LHCN-M2 (cell line): Measurements from ENCODE around the gene GCSAML. TPM values are rescaled to one million over a fixed set of nuclear protein-coding genes. Genes with fewer than 3 reads are reported as not detected.

ENCODE experiments used
- DNase-seq: peaks from one replicate; pipeline ENCODE4 v3.0.0-alpha.2; 2012; ENCODE audit warnings: low read depth
- total RNA-seq: library from RNA; depleted of rRNA; stranded (reverse); fragments of >200 nt; gene quantifications from 2 replicates; pipeline ENCODE4 v1.2.3, GENCODE V29; 2014; rRNA removed

GCSAML gene
- total RNA-seq, 1 experiment from 2014 or later = not detected

DNA sequence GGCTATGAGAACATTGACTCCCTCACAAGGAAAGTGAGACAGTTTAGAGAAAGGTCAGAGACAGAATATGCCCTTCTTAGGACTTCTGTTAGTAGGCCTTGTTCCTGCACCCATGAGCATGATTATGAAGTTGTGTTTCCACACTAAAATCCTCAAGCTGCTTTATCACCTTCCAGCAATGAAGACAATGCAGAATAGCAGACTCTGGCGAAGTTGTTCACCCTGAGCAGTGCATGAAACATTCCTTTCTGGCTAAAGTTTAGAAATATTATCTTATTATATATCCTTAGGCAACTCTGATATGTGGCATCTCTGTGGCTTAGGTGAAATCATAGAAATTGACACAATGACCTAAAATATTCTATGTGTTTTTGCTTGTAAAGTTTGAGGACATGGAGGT lies 25.3 kb downstream of the GCSAML start:
- no peak for DNase-seq

DNA sequence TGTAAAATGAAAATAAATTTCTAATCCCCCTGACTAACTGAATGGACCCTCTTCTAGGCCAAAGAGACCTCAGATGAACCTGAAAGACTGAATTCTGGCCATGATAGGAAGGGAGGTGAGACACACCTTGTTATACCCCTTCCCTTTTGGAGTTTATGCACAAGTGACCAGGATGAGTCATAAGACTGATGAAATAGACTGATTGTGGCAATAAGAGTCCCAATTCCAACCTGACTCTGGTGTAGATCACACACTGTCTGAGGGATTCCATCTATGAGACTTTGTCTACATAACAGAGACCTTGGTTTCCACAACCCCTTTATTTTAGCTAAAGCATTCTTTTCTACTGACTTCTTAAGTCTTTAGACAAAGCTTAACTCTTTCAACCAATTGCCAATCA lies 25.7 kb downstream of the GCSAML start:
- no peak for DNase-seq

DNA sequence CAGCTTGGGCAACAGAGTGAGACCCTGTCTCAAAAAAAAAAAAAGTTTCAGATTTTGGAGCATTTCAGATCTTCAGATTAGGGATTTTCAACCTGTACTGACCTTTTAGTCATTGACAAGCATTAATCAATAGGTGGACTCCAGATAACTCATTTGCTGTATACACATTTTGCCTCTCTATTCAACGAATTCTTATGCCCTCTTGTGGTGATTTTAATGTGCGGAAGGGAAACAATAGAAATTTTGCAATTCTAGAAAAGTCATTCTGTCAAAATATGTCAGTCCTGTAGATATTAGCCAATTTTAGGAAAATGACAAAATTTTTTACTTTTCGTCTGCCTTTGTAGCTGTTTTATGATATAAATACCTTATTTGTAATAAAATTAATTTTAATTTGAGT lies 27.6 kb downstream of the GCSAML start:
- no peak for DNase-seq

DNA sequence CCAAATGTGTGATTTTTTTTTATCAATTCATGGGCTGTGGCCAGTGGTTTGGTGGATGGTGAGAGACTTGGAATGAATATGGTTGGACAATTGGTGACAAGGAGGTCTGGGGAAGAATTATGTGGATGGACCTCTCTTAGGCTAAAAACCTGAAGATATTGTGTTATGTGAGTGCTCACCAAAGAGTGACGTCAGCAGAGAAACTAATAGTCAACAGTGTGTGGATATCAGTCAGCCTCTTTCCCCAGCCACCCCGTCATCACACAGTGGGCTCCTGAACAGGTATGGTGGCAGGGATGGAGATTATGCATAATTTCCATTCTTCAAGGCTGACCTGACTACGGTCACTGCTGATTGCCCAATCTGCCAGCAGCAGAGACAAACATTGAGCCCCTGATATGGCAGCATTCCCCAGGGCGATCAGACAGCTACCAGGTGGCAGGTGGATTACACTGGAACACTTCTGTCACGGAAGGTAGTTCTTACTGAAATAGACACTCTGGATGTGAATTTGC lies 30.1 kb downstream of the GCSAML start:
- DNase-seq = no peak

DNA sequence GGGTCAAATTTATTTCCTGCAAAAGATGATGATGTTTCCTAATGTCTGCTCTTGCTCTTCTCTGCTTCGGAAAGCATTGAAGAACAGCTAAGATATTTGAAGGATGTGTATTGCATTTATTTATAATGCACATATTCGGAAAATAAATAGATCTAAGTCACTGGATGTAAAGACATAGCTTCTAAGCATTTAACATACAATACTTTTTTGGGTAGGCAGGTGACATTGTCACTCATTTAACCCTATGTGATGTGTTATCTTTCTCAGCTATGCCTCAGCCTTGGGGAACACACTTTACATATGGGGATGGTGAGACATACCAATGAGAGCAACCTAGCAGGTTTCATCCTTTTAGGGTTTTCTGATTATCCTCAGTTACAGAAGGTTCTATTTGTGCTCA lies 39.1 kb downstream of the GCSAML start, which contains the start of gene OR2G2:
Gene OR2G2 (plus strand): TSS at position 301 of the 400 bp plus-strand sequence. CDS start 0 bp downstream, at position 301.
- no peak for DNase-seq

DNA sequence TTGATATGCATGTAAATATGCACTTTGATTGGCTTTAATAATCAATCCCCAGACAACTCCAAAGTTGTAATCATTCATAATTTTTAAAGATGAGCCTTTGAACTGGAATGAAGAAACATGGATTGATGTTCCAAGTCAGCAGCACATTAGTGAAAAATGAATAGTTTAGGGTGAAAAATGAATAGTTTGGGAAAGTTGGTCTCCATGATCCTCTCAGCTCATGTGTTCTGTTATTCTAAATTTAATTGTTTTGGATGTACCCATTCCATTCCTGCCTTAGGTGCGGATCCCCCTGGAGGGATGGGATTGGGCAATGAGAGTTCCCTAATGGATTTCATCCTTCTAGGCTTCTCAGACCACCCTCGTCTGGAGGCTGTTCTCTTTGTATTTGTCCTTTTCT lies 56.4 kb downstream of the GCSAML start, which contains the start of gene OR2G3:
Gene OR2G3 (plus strand): TSS at position 301 of the 400 bp plus-strand sequence. CDS start 0 bp downstream, at position 301.
- no peak for DNase-seq

DNA sequence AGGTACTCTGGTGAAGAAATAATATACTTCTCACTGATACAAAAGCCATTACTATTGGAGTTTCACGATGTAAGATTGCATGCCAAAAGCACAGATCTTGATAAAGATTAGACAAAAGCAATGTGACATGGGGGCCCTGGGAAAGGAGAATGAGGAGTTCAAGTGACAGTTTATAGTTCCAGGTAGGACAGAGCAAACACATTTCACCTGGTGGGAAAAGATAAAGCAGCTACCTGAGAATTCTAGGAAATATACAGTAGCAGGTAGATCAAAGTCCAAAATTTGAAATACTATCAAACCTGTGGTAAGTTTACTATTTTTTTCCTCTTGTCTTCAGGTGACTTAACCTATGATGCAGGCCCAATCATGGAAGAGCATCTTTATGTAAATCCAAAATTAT lies 64.5 kb downstream of the GCSAML start:
- DNase-seq = no peak

DNA sequence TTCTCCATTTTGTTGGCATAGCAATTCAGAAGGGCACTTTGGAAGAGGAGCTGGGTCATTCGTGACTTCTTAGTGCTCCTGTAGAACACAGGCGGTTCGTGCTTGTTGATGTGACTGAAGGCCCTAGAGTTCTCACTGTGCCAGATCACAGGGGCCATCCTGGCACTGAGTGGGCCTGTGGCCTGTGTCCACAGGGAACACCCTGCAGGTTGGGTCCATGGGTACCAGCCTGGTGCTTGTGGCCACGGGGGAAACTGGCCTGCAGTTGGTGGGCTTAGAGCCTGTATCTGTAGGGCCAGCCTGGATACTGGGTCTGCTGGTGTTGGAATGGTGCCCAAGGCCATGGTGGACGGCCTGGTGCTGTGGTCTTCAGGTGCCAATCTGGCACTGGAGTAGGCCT lies 65.7 kb downstream of the GCSAML start:
- no peak for DNase-seq

Other genes starting within 250 kb of the GCSAML start
- 26.3 and 36.2 TPM in 2 replicates for gene ZNF496, start 217.3 kb upstream of the GCSAML start, total RNA-seq
- gene NLRP3, start 133.0 kb upstream of the GCSAML start, total RNA-seq = 0.57 and 0.58 TPM in 2 replicates
- not detected in 2 replicates for gene OR2B11, start 91.0 kb upstream of the GCSAML start, total RNA-seq
- gene OR2C3, start 12.7 kb upstream of the GCSAML start, total RNA-seq = not detected in 2 replicates
- gene OR2G2, start 39.2 kb downstream of the GCSAML start, total RNA-seq = not detected in 2 replicates
- not detected in 2 replicates for gene OR2G3, start 56.5 kb downstream of the GCSAML start, total RNA-seq
- not detected in 2 replicates for gene OR13G1, start 130.6 kb downstream of the GCSAML start, total RNA-seq
- not detected in 2 replicates for gene OR6F1, start 167.5 kb downstream of the GCSAML start, total RNA-seq
- gene OR14K1, start 189.5 kb downstream of the GCSAML start, total RNA-seq = not detected in 2 replicates
- not detected in 2 replicates for gene OR14A2, start 199.0 kb downstream of the GCSAML start, total RNA-seq
- gene OR1C1, start 211.4 kb downstream of the GCSAML start, total RNA-seq = not detected in 2 replicates